ENCODE results near the gene STARD8.
"Not testable (repeated sequence)": the region's sequence is repeated elsewhere in the genome, so short reads cannot be mapped to it uniquely, and the experiment has no call there.

The STARD8 gene

GRCh38 chrX:68723491-68724155 lies 76.2 kb downstream of the STARD8 start:
- DNase-seq, result no peak
- no peak for TF ChIP-seq POLR2A (IDR thresholded peaks at IDR 0.05; ENCODE audit: low read length)
- TF ChIP-seq GATA1 (IDR thresholded peaks at IDR 0.05; ENCODE audit: low read depth, low read length), result no peak

DNA sequence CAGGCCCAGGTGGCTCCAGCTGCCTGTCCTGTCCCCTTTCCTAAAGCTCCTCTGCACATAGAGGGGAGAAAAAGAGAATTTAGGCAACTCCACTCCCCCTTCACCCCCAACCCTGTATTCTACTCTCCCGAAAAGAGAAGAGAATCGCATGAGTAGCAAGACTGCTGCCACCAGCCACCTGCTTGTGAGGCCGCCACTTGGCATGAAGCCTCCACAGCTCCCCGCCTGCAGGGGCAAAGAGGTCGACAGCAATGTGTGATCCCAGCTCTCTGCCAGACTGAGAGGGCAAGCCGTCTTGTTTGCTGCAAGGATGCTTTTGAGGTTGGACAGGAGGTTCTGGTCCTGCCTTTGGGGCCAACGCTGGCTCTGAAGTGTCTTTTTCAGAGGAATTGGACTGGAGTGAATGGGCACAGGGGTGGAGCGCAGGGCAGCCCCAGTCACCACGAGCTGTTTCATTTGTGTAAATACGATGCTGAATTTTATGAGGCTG lies 77.1 kb downstream of the STARD8 start:
- no peak for DNase-seq
- TF ChIP-seq POLR2A (IDR thresholded peaks at IDR 0.05; ENCODE audit: low read length), result no peak

DNA sequence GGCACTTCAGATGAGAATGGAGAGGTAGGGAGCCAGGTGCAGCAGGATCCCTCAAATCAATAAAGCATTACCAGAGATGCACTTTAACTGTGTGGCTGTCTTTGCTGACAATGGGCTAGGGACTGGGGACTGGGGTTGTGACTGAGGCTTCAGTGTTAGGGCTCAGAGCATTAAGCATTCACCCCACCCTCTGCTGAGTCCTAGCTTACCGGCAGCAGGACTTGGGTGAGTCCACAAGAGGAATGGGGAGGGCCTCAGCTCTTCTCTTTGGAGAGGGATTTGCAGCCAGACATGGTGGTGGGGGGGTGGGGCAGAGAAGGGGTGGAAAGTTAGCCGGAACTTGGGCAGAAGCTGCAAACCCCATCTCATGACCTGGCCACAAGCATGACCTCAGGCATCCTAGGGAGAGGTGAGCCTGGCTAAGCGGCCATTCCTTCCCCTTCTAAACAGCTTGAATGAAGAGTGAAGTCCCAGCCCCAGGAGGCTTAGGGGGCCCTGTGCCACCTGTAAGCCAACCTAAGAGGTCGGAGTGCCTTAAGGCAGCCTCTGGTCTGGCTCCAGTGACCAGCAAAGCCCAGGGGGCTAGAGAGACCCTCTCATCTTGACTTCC lies 78.4 kb downstream of the STARD8 start:
- no peak for TF ChIP-seq GATA1 (IDR thresholded peaks at IDR 0.05; ENCODE audit: low read depth, low read length)
- no peak for TF ChIP-seq POLR2A (IDR thresholded peaks at IDR 0.05; ENCODE audit: low read length)
- no peak for DNase-seq

DNA sequence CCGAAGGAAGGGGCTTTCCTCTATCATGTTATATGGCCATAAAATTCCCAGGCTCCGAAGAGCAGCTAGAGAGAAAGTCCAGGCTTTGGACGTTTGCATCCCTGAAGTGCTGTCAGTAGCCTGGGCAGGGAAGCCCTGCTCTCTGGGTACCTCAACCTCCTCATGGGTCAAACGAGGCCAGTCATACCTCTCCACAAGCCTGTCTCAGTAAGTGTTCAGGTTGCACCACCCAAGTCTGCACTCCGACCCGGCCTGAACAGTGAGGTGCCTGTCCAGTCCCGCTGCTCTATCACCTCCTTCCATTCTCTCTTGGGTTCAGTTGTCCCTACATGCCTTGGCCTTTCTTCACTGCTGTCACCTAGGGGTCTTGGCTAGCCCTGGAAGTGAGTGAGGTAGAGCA lies 78.9 kb downstream of the STARD8 start:
- DNase-seq, result no peak
- TF ChIP-seq GATA1 (IDR thresholded peaks at IDR 0.05; ENCODE audit: low read depth, low read length) (no peak), POLR2A (IDR thresholded peaks at IDR 0.05; ENCODE audit: low read length) (no peak)

- TF ChIP-seq POLR2A (IDR thresholded peaks at IDR 0.05; ENCODE audit: low read length) (no peak), GATA1 (IDR thresholded peaks at IDR 0.05; ENCODE audit: low read depth, low read length) (no peak)
- DNase-seq, result no peak
These were observed 80.2 kb downstream of the STARD8 start for GRCh38 chrX:68727696-68728095.

GRCh38 chrX:68728186-68728585 lies 80.7 kb downstream of the STARD8 start:
- TF ChIP-seq GATA1 (IDR thresholded peaks at IDR 0.05; ENCODE audit: low read depth, low read length) (no peak), POLR2A (IDR thresholded peaks at IDR 0.05; ENCODE audit: low read length) (no peak)
- no peak for DNase-seq

GRCh38 chrX:68731254-68731653 lies 83.8 kb downstream of the STARD8 start:
- no peak for DNase-seq
- TF ChIP-seq POLR2A (IDR thresholded peaks at IDR 0.05; ENCODE audit: low read length) (no peak), GATA1 (IDR thresholded peaks at IDR 0.05; ENCODE audit: low read depth, low read length) (no peak)

DNA sequence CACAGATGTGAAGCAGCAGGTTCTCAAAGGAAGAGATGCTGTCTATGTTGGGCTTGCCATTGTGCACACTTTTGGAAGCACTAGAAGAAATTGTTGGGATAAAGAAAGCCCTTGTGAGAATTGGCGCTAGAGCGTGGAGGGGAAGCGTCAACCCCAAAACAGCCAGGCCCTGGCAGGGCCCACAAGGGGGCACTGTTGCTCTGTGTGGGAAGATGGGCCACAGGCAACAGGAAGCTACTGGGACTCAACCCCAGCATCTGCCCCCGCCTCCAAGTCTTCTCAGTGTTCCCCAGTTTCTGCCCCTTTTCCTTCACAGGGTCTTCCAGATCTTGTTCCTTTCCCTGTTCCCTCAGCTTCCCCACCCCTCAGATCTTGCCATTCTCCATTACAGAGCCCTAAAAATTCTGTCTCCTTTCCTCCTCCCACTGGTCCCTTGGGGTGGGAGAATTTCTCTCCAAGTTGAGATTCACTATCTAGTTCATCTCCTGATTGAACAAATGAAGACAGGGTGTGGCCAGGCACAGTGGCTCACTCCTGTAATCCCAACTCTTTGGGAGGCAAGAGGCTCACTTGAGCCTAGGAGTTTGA lies 85.5 kb downstream of the STARD8 start:
- DNase-seq, result peak; percentile 54 to 72
- TF ChIP-seq POLR2A (IDR thresholded peaks at IDR 0.05; ENCODE audit: low read length), result no peak

DNA sequence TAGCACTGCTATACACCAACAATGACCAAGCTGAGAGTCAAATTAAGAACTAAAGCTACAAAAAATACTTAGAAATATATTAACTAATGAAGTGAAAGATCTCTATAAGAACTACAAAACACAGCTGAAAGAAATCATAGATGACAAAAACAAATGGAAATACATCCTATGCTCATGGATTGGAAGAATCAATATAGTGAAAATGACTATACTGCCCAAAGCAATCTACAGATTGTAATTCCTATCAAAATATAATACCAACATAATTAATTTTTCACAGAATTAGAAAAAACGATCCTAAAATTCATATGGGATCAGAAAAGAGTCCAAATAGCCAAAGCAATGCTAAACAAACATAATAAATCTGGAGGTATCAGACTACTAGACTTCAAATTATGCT lies 87.8 kb downstream of the STARD8 start:
- DNase-seq, result no peak
- TF ChIP-seq GATA1 (IDR thresholded peaks at IDR 0.05; ENCODE audit: low read depth, low read length), result no peak
- TF ChIP-seq POLR2A (IDR thresholded peaks at IDR 0.05; ENCODE audit: low read length), result no peak

DNA sequence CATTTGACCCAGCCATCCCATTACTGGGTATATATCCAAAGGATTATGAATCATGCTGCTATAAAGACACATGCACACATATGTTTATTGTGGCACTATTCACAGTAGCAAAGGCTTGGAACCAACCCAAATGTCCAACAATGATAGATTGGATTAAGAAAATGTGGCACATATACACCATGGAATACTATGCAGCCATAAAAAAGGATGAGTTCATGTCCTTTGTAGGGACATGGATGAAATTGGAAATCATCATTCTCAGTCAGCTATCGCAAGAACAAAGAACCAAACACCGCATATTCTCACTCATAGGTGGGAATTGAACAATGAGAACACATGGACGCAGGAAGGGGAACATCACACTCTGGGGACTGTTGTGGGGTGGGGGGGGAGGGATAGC lies 94.4 kb downstream of the STARD8 start:
- DNase-seq, result not testable (repeated sequence)

- TF ChIP-seq GATA1 (IDR thresholded peaks at IDR 0.05; ENCODE audit: low read depth, low read length) (no peak), POLR2A (IDR thresholded peaks at IDR 0.05; ENCODE audit: low read length) (no peak)
- DNase-seq, result no peak
These were observed 96.3 kb downstream of the STARD8 start for GRCh38 chrX:68743754-68744153.

GRCh38 chrX:68746988-68747387 lies 99.5 kb downstream of the STARD8 start:
- DNase-seq, result no peak

GRCh38 chrX:68748030-68748429 lies 100.6 kb downstream of the STARD8 start:
- TF ChIP-seq GATA1 (IDR thresholded peaks at IDR 0.05; ENCODE audit: low read depth, low read length), result no peak
- no peak for TF ChIP-seq POLR2A (IDR thresholded peaks at IDR 0.05; ENCODE audit: low read length)
- DNase-seq, result no peak

More at GRCh38 chrX:68746988-68747387, 99.5 kb downstream of the STARD8 start:
- no peak for TF ChIP-seq GATA1 (IDR thresholded peaks at IDR 0.05; ENCODE audit: low read depth, low read length)
- no peak for TF ChIP-seq POLR2A (IDR thresholded peaks at IDR 0.05; ENCODE audit: low read length)

DNA sequence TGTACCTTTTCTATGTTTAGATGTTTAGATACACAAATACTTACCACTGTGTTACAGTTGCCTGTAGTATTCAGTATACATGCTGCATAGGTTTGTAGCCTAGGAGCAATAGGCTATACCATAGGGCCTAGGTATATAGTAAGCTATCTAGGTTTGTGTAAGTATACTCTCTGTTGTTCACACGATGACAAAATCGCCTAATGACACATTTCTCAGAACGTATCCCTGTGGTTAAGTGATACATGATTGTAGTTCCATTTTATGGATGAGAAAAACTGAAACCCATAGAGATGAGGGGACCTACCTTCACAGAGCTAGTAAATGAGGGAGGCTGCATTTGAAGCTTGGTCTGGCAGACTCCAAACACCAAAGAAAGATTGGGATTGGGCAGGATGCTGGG lies 102.0 kb downstream of the STARD8 start:
- no peak for TF ChIP-seq GATA1 (IDR thresholded peaks at IDR 0.05; ENCODE audit: low read depth, low read length)
- no peak for TF ChIP-seq POLR2A (IDR thresholded peaks at IDR 0.05; ENCODE audit: low read length)
- no peak for DNase-seq

DNA sequence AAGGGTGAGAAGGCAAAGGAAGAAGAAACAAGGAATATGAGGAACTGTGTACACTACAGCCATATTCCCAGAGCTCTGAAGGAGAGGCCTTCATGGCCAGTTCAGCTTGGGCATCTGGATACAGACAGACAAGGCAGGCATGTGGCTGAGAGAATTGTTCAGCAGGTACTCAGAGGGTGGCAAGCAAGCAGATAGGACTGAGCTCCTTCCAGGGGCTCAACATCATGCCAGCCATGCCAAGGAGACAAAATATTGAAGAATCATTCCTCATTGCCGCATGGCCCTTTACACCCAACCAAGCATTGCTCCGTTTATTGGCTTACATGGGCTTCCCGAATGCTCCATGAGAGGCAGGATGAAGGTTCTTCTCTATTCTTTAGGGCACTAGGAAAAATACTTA lies 102.8 kb downstream of the STARD8 start:
- TF ChIP-seq GATA1 (IDR thresholded peaks at IDR 0.05; ENCODE audit: low read depth, low read length) (no peak), POLR2A (IDR thresholded peaks at IDR 0.05; ENCODE audit: low read length) (no peak)
- no peak for DNase-seq

All from erythroblast (primary cell).